Stimulated activated effector memory CD8-positive, alpha-beta T cell treated with anti-CD3 and anti-CD28 coated beads, Interleukin-12 subunit alpha, Interleukin-12 subunit beta, amount 100 ng/mL, for 72 hours (primary cell): ENCODE results near the gene OR2Y1.
"Not testable (repeated sequence)": the region's sequence is repeated elsewhere in the genome, so short reads cannot be mapped to it uniquely, and the experiment has no call there.

Experiments used
- ATAC-seq: fragments of 150-1000 bp; cut with Tn5 transposase; 2 replicates; pipeline ENCODE4 v1.10.0; 2021
- DNase-seq, 2 donors: peaks; one replicate each; pipeline ENCODE4 v3.0.0; 2021 to 2022; ENCODE audit warnings: low spot score in 2 of 2
- H3K27ac Mint-ChIP-seq: one replicate; pipeline ENCODE4 v1.8.0; 2022; ENCODE audit warnings: mild to moderate bottlenecking, mixed read lengths
- H3K36me3 Mint-ChIP-seq: one replicate; pipeline ENCODE4 v1.8.0; 2022; ENCODE audit warnings: mild to moderate bottlenecking, mixed read lengths
- H3K4me1 Mint-ChIP-seq: one replicate; pipeline ENCODE4 v1.8.0; 2022; ENCODE audit warnings: mixed read lengths
- H3K4me3 Mint-ChIP-seq: one replicate; pipeline ENCODE4 v1.8.0; 2022; ENCODE audit warnings: mild to moderate bottlenecking, mixed read lengths
- H3K9me3 Mint-ChIP-seq: one replicate; pipeline ENCODE4 v1.8.0; 2022; ENCODE audit warnings: mixed read lengths

The OR2Y1 gene

GRCh38 chr5:180703371-180703770 lies 36.5 kb downstream of the OR2Y1 start:
- not testable (repeated sequence) for H3K27ac Mint-ChIP-seq, H3K4me1 Mint-ChIP-seq, H3K9me3 Mint-ChIP-seq, H3K36me3 Mint-ChIP-seq, DNase-seq, ATAC-seq, H3K4me3 Mint-ChIP-seq

- not testable (repeated sequence) for ATAC-seq, H3K4me3 Mint-ChIP-seq, H3K4me1 Mint-ChIP-seq, H3K9me3 Mint-ChIP-seq, DNase-seq, H3K36me3 Mint-ChIP-seq, H3K27ac Mint-ChIP-seq
Observed at GRCh38 chr5:180700440-180700839, 39.4 kb downstream of the OR2Y1 start.

- no peak for DNase-seq
- H3K36me3 Mint-ChIP-seq = no peaks in the 10 kb centered on the region
- H3K4me1 Mint-ChIP-seq = no peaks in the 10 kb centered on the region
- ATAC-seq = peak; percentile 81
- no peak overlapping the region for H3K4me3 Mint-ChIP-seq
- H3K27ac Mint-ChIP-seq = no peak overlapping the region
- no peaks in the 10 kb centered on the region for H3K9me3 Mint-ChIP-seq
Observed at GRCh38 chr5:180699042-180699441, 40.8 kb downstream of the OR2Y1 start.

GRCh38 chr5:180696116-180696515 lies 43.7 kb downstream of the OR2Y1 start:
- H3K9me3 Mint-ChIP-seq = no peaks in the 10 kb centered on the region
- no peaks in the 10 kb centered on the region for H3K36me3 Mint-ChIP-seq
- no peak overlapping the region for H3K4me3 Mint-ChIP-seq
- DNase-seq = no peak
- no peak for ATAC-seq
- H3K27ac Mint-ChIP-seq = no peak overlapping the region
- H3K4me1 Mint-ChIP-seq = peaks cover 16% of the 10 kb centered on the region

GRCh38 chr5:180692429-180692828 lies 47.4 kb downstream of the OR2Y1 start:
- Mint-ChIP-seq H3K4me3 (no peak overlapping the region), H3K36me3 (no peaks in the 10 kb centered on the region), H3K4me1 (peaks cover 36% of the 10 kb centered on the region), H3K27ac (no peak overlapping the region), H3K9me3 (no peaks in the 10 kb centered on the region)
- ATAC-seq (no peak), DNase-seq (no peak)

GRCh38 chr5:180691046-180691445 lies 48.8 kb downstream of the OR2Y1 start:
- ATAC-seq = no peak
- Mint-ChIP-seq H3K4me1 (peaks cover 36% of the 10 kb centered on the region), H3K9me3 (no peaks in the 10 kb centered on the region), H3K27ac (no peak overlapping the region), H3K36me3 (no peaks in the 10 kb centered on the region), H3K4me3 (no peak overlapping the region)
- DNase-seq = peak in 1 of 2 donors; percentile 35

- DNase-seq = peak in 1 of 2 donors; percentile 28
- Mint-ChIP-seq H3K27ac (peak overlapping the region; percentile 74), H3K4me1 (peaks cover 36% of the 10 kb centered on the region), H3K9me3 (no peaks in the 10 kb centered on the region), H3K36me3 (no peaks in the 10 kb centered on the region), H3K4me3 (no peak overlapping the region)
- no peak for ATAC-seq
Observed at GRCh38 chr5:180690562-180690961, 49.3 kb downstream of the OR2Y1 start.

- DNase-seq = no peak
- peak overlapping the region; percentile 74 for H3K27ac Mint-ChIP-seq
- ATAC-seq = no peak
- H3K4me3 Mint-ChIP-seq = peak overlapping the region; percentile 53
- peaks cover 40% of the 10 kb centered on the region for H3K4me1 Mint-ChIP-seq
- H3K36me3 Mint-ChIP-seq = no peaks in the 10 kb centered on the region
- H3K9me3 Mint-ChIP-seq = no peaks in the 10 kb centered on the region
Observed at GRCh38 chr5:180689775-180690174, 50.1 kb downstream of the OR2Y1 start.
